Mucosa of gallbladder (tissue), 1 donor: ENCODE data around the gene SLAMF9. TPM values are rescaled to one million over a fixed set of nuclear protein-coding genes. Genes with fewer than 3 reads are reported as not detected.

Experiments used
- DNase-seq: peaks from one replicate; pipeline ENCODE4 v3.0.0-alpha.2; 2020; ENCODE audit warnings: low spot score
- total RNA-seq: library from RNA; stranded (reverse); gene quantifications from one replicate; pipeline ENCODE4 v1.2.1, GENCODE V29; 2021
- donor health status: DM: no; HTN: no; CAD: no.

The SLAMF9 gene
- total RNA-seq, 1 donor from 2014 or later = not detected

DNA sequence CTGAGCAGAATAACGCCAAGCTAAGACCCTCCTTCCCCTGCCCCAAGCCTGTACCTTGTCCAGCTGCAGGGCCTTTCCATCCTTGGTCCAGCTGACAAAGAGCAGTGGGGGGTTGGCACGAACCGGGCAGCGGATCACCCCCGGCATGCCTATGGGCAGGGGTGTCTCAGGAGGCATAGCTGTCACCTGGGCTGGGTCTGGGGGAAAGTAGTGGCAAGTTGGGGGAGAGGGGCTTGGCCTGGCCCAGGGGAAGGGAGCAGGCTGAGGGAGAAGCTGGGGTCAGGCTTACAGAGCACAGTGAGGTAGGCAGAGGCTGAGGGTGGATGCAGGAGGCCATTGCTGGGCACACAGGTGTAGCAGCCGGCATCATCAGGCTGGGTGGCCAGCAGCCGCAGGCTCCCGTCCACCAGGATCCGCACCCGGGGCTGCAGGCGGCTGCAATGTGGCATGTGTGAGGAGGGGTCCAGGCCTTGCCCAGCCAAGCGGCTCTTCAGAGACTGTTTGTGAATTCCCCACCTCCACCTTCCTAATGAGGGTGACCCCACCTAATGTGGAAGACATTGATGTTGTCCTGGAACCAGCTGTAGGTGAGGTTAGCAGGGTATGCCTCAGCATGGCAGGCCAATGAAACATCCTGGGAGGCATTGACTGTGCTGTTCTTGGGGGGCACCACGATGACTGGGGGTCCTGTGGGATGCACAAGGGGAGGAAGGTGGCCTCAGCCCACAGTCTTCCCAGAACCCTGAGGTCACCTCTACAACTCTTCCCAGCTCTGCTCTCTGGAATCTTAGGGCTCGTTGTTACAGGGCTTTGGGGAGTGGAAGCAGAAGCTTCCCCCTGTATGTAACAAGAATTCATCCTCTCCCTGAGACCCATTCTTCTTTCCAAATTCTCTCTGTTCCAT lies 19.6 kb downstream of the SLAMF9 start:
- no peak for DNase-seq

DNA sequence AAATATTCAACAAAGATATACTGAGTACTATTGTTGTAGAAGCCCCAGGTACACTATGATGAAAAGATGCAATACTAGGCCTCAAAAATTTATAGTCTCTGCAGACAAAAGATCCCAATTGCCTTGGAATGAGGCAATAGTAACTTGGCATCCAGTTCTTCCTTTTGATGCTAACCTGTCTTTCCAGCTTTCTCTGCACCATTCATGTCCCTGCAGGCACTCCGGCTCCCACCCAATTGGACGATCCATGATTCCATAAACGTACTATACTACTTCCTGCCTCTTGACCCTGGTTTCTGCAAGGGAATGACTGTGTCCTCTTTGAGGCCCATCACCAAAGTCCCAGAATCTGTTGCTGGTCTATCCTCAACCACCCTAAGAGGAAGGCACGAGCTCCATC lies 20.7 kb downstream of the SLAMF9 start:
- DNase-seq = no peak

DNA sequence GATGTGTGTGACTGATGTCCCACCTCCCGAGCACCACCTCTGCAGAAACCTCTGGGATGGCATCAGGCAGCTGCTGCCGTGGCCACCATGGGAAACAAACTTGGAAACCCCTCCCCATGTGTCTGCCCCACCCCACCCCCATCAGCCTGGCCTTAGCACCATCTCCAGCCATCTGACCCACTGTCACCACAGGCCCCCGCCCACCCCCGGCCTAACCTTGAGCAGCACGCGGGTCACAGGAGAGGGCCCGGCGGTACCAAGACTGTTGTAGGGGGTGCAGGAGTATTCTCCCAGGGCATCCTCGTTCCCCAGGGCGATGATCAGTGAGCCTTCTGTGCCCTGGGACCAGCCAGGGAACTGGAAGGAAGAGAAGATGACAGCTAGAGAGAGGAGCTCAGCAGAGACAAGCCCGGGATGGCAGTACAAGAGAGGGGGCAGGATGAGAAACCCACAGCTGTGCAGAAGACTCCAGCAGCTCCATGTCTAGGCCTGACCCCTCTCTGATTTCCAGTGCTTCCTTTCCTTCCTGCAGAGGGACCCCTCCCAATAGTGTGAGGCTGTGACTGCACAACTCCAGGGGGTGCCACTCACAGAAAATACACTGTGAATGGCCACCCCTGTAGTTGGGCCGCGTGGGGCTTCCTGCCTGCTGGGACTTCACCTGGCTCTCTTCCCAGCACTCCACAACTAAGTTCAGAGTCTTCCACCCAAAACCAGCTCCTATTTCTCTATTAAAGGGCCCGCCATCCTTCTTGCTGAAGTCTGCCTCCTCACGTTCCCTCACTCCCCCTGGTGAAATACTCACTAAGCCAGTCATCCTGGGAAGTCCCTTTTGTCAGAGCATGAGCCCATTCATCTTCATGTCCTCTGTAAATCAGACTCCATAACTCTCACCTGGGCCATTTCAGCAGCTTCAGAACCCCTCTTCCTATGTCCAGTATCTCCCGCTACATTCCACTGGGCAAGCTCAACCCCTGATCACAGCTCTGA lies 21.4 kb downstream of the SLAMF9 start:
- DNase-seq = no peak

DNA sequence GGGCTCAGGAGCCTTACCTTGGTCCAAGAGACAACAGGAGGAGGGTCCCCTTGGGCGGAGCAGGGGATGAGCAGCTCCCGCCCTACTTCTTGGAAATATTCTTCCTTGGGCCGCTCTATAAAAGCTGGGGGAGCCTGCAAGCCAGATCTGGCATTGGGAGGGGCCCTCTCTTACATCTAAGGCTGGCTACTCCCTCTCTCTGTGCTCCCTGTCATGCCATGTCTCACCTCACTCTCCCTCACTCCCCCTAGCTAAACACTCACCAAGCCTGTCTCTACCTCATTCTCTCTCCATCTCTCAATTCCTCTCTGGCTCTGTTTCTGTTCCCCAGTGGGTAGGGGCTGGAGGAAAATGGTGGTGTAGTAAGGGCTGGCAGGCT lies 22.3 kb downstream of the SLAMF9 start:
- no peak for DNase-seq

DNA sequence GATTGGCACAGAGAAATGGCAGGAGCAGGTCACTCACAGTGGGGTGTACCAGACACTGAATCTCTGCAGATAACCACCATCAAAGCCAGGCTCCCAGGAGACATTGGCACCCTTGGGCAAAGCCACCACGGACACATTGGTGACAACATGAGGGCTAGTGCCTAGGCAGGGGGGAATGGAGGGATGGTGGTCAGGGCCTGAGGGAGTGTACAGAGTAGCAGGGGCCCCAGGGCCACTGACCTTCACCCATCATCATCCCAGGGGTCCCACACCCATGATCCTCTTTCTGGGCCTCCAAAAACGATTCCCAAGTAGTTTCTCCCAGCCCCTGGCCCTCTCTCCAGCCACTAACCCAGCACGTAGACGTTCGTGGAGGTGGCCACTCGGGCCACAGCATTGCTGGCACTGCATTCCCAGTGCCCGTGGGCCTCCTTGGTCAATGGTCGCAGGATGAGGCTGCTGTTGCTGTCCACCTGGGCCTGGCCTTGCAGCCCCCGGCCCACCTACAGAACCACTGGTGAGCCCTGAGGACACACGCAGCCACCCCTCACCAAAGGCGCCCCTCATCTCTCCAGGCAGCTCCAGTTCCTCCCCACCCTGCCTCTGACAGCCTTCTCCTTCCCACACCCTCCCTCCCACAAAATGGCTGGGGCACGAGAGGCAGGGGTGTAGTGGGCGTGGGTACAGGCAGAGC lies 22.8 kb downstream of the SLAMF9 start:
- no peak for DNase-seq

DNA sequence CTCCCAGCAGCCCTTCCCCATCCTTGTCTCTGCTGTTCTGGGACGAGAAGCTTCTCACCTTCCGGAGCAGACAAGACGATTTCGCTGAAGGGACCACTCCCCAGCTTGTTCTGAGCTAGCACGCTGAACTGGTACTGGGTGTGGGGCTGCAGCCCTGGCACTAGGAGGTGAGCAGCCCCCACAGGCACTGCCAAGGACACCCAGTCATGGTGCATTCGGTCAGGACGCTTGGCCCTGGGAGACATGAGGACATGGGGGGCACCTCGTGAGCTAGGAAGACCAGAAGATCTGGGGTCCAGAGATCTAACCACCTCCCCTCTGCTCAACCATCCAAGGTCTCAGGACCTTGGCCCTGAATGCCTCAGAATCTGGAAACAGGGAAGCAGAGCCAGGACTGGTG lies 23.4 kb downstream of the SLAMF9 start:
- no peak for DNase-seq

DNA sequence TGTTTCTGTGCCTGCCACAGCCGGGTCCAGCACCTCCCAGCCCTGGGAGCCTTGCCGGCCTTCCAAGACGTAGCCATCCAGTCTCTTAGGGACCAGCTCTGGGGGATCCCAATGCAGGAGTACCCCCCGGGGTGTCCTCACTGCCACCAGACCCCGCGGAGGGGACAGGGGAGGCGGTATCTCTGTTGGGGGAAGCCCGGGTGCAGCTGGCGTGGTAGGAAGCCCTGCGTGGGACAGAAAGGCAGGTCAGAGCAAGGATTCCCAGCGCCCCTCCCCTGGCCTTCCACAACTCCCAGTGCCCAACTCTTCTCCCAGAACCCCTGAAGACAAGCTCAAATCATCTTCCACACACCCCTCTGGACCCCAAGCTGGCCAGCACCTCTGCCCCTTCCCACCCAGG lies 23.8 kb downstream of the SLAMF9 start:
- no peak for DNase-seq

DNA sequence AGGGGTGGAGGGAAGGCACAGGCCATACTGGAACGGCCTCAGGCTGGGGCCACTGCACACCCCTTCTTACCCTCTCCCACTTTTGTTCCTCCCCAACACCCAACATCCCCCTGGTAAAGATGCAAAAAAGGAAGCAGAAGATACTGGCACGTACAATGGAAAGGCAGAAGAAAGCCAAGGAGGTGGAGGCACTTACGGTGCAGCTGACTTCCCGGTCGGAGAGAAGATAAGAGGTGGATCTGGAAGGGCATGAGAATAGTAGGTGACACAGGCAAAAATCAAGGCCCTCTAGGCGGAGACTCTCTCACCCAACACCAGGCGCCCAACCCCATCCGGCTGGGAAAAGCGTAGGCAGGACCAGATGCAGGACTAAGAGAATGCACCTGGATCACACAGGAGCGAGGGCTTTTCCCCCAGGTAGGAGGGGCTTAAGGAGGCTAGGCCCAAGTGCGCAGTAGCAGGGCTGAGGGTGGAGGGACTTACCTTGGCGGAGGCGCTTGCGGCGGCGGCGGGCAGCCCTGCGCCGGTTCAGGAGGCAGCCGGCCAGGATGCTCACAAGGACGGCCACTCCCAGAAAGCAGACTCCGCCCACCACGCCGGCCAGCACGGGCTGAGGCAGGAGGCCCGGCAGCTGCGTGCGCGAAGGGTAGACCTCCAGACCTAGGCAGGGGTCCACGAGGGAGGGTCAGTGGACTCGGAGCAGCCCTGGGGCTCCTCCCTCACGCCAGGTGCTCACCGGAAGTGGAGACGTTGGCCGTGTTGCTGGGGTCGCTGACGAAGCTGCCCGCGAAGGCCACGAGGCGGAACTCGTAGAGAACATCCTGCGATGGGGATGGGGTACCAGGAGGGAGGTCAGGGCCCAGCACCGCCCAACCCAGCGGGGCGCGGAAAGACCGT lies 24.6 kb downstream of the SLAMF9 start:
- no peak for DNase-seq

DNA sequence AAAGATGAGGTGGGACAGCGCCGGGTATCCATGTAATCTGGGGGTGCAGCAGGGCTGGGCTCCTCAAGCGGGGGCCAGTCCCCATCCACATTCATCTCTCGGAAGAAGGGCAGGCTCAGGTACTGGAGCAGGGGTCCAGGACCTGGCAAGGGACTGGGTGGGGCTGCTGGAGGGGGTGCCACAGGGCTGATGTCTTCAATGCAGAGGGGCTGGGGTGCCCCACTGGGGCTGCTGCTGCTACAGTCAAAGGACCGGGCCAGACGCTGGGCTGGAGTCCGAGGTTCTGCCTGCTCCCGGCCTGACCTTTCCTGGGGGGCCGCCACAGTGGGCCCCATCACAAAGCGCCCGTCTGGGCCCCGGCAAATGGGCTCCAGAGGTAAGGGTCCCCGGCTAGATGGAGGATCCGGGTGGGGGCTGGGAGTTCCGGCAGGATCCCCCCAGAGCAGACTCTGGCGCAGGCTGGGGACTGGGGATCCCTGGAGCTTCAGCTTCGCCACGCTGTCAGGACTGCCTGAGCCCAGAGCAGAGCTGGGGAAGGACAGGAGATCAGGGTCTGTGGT lies 25.5 kb downstream of the SLAMF9 start:
- no peak for DNase-seq

DNA sequence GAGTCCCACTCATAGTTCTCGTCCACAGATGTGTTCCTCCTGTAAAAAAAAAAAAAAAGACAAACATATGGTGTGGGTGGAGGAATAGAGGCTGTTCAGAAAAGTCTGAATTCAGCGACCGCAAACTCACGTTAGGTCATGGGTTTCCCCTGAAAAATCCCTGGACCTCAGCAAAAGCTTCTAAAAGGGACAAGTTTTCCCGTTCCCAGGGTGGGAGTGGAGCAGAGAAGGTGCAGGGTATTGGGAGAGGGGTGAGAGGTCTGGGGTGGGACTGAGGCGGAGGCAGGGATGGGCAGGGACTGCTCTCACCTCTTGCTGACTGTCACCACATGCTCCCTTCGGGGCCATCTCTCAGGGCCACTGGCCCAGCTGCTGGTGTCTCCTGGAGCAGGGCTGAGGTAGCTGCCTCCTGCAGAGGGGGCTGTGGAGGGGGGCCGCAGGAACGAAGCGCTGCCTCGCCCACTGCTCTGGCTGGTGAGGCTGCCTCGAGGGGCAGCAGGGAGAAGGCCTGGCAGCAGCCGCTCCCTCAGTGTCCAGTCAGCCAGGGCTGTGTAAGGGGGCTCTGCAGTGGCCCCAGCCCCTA lies 26.1 kb downstream of the SLAMF9 start:
- DNase-seq = no peak

DNA sequence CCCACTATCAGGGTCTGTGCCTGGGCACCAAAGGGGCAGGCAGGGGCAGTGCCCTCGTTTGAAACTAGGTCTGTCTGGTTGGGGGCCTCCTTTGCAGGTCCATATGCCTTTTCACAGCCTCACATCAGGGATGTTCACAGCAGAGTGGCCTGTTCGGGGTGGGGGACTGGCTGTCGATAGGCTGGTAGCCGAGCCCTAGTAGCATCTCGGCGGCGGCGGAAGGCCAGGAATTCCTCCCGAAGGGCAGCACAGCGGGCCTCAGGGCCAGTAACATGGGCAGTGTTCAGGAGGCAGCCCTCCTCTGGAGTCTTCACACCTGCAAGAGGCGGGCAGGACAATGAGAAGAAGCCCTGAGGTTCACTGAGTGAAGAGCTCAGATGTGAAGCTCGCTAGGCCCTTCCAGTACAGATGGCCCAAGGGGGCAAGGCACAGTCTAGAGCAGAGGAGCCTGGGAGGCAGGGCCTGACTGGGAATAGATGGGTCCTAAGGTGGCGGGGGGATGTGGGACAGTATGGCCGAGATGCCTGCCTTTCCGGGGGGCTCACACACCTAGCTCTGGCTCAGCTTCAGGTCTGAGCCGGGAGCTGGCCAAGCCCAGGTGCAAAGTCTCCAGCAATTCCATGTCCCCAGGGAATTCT lies 26.7 kb downstream of the SLAMF9 start:
- DNase-seq = no peak

DNA sequence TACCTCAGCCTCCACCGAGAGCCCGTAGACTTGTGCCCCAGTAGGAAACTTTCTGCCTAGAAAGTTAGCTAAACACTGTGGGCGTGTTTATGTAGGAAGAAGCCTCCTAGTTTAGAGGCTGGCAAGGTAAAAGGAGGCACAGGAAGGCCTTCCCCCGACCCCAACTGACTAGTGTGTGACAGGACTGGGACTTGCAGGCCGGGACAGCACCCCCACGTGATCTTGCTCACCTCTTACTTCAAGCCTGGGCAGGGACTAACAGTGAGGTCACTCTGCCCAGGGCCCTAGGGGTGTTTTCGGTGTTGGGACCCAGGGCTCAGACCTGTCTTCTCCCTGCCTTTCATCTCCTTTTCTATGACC lies 28.3 kb downstream of the SLAMF9 start:
- DNase-seq = no peak

DNA sequence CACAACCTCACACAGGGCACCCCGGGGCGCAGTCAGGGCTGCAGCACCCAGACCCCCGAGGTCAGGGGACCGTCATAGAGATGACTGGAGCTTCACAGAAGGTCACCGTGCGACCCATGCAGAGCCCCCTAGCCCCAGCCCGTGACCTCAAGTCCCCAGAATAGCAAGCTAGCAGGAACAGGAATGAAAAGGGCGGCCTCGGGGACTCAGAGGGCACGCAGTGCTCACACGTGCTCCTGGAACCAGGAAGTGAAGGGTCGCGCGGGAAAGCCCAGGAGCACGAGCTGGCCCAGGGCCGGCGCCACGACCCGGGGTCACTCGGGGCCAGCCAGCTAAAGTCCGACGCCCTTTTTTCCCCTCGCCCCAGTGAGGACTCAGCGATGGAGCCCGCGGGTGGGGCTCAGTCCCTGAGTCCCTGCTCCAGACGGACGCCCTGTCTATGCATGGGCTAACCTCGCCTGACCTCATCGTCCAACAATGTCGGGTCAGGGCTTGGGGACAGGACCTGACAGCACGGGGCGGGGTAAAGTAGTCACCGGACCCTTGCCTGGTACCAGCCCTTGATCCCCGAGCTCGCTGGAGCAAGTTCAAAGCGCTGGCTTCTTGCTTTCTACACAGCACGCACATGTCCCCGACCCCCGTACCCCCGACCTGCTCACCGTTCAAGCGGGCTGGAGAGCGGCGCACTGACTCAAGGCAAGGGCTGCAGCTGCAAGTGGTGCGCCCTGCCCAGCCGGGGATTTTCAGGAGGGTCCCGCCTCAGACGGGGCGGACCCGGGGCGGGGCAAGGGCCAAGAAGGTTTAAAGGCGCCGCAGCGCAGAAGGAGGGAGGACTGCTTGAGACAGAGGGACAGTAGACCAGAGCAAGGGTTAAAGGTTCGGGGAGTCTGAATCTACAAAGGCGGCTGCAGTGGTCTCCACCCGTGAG lies 29.0 kb downstream of the SLAMF9 start, which contains the start of gene TAGLN2:
TAGLN2 (minus strand) TSS at position 717 of the 928 bp plus-strand sequence. CDS start 4,998 bp downstream, outside the sequence.
- DNase-seq = peak; percentile 85

DNA sequence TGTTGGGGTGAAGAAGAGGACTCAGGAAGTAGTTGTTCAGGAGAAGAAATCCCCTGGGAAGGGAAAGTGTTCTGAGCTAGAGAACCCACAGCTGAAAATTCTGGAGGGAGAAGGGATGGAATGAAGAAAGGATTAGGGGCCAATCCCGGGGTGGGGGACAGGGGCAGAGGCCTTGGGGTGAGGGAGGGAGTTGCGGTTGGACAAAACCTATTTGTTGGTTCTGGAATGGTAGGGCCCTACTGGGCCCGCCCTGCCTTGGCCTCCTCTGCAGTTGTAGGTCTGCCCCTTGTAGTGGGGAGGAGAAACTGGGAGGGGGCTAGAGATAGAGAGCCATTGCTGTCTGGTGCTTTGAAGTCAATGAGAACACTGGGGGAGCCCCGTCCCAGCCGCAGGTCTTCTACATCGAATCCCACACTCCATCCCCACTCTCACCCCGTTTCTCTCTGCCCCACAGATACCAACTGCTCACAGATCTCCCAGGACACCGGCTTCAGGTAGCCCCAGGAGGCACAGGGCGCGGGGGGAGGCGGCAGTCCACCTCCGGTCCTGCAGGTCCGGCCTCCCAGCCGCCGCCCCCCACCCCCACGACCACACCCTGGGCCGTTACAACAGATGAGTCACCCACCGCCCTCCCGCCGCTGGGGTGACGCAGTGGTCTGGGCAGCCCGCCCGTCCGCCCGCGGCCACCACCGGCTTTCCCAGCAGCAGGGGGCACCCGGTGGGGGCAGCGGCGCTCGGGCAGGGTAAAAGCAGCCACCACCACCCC lies 29.8 kb downstream of the SLAMF9 start:
- DNase-seq = peak; percentile 80

DNA sequence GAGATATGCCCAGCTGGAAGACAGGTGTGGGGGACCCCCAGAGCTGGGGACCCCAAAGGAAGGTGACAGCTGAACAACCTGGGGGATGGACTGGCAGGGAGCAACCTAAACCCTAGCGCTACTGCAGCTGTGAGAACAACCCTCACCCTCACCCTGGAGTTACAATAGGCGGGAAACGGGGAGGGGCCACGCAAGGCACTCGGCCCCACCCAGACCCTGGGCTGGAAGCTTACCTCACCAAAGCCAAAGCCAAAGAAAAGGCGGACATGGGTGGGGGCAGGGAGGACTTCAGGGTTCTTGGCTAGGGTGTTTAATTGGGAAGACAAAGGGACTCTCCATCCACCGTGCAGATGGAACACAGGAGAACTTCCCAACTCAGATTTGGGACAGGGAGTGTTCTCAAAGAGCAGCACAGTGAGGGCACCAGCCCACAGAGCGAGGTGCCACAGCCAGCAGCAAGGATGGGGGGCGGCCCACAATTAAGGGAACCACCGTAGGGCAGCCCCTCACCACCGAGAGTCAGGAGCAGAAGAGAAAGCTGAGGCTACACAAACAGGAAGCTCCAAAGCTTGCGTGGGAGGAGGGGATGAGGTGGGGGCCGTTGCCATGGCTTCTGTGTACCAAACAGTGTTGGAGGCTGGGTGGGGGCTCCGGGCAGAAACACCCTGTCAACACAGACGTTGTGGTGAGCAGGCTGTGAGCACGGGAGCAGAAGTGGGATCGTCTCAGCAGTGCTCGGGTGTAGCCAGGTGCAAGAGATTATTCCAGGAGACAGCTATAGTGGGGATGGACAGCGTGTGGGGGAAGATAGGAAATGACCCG lies 30.6 kb downstream of the SLAMF9 start:
- DNase-seq = peak; percentile 80

DNA sequence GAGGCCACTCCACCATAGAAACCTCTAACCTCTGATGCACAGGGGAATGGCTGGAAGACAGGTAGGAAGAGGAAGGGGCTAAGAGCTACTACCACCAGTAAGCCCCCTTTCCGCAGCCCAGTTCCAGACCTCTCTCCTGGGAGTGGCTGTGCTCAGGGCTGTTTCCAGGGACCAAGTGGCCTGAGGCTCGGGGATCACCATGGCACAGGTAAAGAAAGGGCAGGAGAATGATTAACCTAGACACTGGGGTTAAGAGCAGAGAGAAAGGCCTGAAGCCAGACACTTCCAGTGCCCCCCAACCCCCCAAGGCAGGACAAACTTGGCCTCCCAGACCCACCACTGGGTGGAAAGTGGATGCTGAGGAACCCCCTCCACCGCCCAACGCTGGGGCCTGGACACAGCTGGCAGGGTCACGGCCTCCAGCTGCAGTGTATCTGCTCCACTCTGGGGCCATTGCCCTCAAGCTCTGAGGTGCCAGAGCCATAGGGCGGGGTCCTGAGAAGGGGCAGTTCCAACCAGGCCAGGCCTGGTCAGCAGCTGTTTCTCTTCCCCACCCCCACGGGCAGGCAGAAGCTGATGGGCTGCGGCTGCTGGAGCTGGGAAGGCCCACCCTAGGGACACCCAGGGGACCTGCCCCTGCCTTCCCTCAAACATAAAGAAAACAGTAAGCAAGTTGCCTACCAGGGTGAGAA lies 31.4 kb downstream of the SLAMF9 start:
- no peak for DNase-seq
